ENCODE results near the gene CCDC69. TPM values are rescaled to one million over a fixed set of nuclear protein-coding genes. Genes with fewer than 3 reads are reported as not detected.
A peak's percentile ranks its signal among the peaks of the same experiment; 100 is the strongest.

Gene CCDC69
- total RNA-seq, 4 donors from 2014 or later: 217 to 341 (median 285) TPM

- H3K9me3 ChIP-seq: no peaks in the 10 kb centered on the region
- no peak for DNase-seq (ENCODE audit: extremely low spot score)
- peaks cover 79 to 99% (median 98%) of the 10 kb centered on the region in 4 donors for H3K4me1 ChIP-seq
- intact Hi-C loops (cut with DNase I): no loop called here
- H3K27me3 ChIP-seq: no peaks in the 10 kb centered on the region
- TF ChIP-seq CTCF (IDR thresholded peaks at IDR 0.05) (no peak), POLR2AphosphoS5 (IDR thresholded peaks at IDR 0.05) (peak; percentile 56 to 63)
- peak overlapping the region in 2 of 4 donors; percentile 2 to 20 for H3K4me3 ChIP-seq
- WGBS: 4% methylated on average over 5 of the region's 5 CpGs
- H3K27ac ChIP-seq (replicated peaks in 1 of 4): peak overlapping the region; percentile 88 to 96 (median 94)
- H3K36me3 ChIP-seq: peaks cover 0 to 22% (median 20%) of the 10 kb centered on the region in 4 donors
Observed at GRCh38 chr5:151150471-151151262, 73.2 kb downstream of the CCDC69 start.

GRCh38 chr5:151148583-151148982 is 75.3 kb downstream of the CCDC69 start:
- no peaks in the 10 kb centered on the region for H3K9me3 ChIP-seq
- peak overlapping the region in 3 of 4 donors; percentile 5 to 96 (median 10) for H3K27ac ChIP-seq (replicated peaks in 1 of 4)
- TF ChIP-seq POLR2A (IDR thresholded peaks at IDR 0.05; ENCODE audit: low read depth) (no peak), CTCF (IDR thresholded peaks at IDR 0.05) (no peak), EP300 (IDR thresholded peaks at IDR 0.05) (no peak), POLR2AphosphoS5 (IDR thresholded peaks at IDR 0.05) (no peak)
- no peak overlapping the region for H3K4me3 ChIP-seq
- no peaks in the 10 kb centered on the region for H3K27me3 ChIP-seq
- peaks cover 80 to 99% (median 98%) of the 10 kb centered on the region in 4 donors for H3K4me1 ChIP-seq
- DNase-seq (ENCODE audit: extremely low spot score): no peak
- intact Hi-C loops (cut with DNase I): no loop called here
- 72% methylated on average over 7 of the region's 7 CpGs for WGBS
- peaks cover 0 to 41% (median 31%) of the 10 kb centered on the region in 4 donors for H3K36me3 ChIP-seq

GRCh38 chr5:151147033-151147432 is 76.9 kb downstream of the CCDC69 start:
- TF ChIP-seq CTCF (IDR thresholded peaks at IDR 0.05) (no peak), POLR2AphosphoS5 (IDR thresholded peaks at IDR 0.05) (no peak), POLR2A (IDR thresholded peaks at IDR 0.05; ENCODE audit: low read depth) (no peak), EP300 (IDR thresholded peaks at IDR 0.05) (no peak)
- no peak for DNase-seq (ENCODE audit: extremely low spot score)
- intact Hi-C loops (cut with DNase I): no loop called here
- Histone ChIP-seq H3K4me3 (no peak overlapping the region), H3K27ac (replicated peaks in 1 of 4) (no peak overlapping the region), H3K4me1 (peaks cover 82 to 99% (median 99%) of the 10 kb centered on the region in 4 donors), H3K36me3 (peaks cover 0 to 50% (median 28%) of the 10 kb centered on the region in 4 donors), H3K9me3 (no peaks in the 10 kb centered on the region), H3K27me3 (no peaks in the 10 kb centered on the region)
- WGBS: 96% methylated on average over 4 of the region's 4 CpGs

GRCh38 chr5:151146061-151146460 is 77.8 kb downstream of the CCDC69 start:
- no peak overlapping the region for H3K4me3 ChIP-seq
- H3K4me1 ChIP-seq: peaks cover 82 to 99% (median 99%) of the 10 kb centered on the region in 4 donors
- peaks cover 0 to 53% (median 28%) of the 10 kb centered on the region in 4 donors for H3K36me3 ChIP-seq
- intact Hi-C loops (cut with DNase I): no loop called here
- no peaks in the 10 kb centered on the region for H3K9me3 ChIP-seq
- no peaks in the 10 kb centered on the region for H3K27me3 ChIP-seq
- H3K27ac ChIP-seq (replicated peaks in 1 of 4): no peak overlapping the region
- DNase-seq (ENCODE audit: extremely low spot score): no peak
- TF ChIP-seq CTCF (IDR thresholded peaks at IDR 0.05) (no peak), POLR2AphosphoS5 (IDR thresholded peaks at IDR 0.05) (no peak), EP300 (IDR thresholded peaks at IDR 0.05) (no peak)

All from esophagus muscularis mucosa (tissue), 4 donors.